Stomach (tissue), 4 donors: ENCODE results near the gene RRBP1.

Experiments used
- EP300 ChIP-seq: sonication (generic); formaldehyde crosslinking; IDR thresholded peaks from one replicate; pipeline ENCODE4 v1.6.1; 2017; ENCODE audit warnings: antibody characterized with exemption
- POLR2A ChIP-seq, 4 donors: fragments of 450-650 bp; IDR thresholded peaks; one replicate each; pipeline ENCODE4 v1.6.1; 2016; ENCODE audit warnings: antibody characterized with exemption in 4 of 4, control low read depth in 2 of 4, mild to moderate bottlenecking in 1 of 4, moderate library complexity in 1 of 4
- TF ChIP-seq, protein P1 (sequence below), 7 experiments: fragments of 450-650 bp in 4 of 7; fragments of 200-600 bp in 3 of 7; sonication (generic) in 3 of 7; IDR thresholded peaks; one replicate each; pipeline ENCODE4 v1.5.1; 2016 to 2019; ENCODE audit warnings: antibody characterized with exemption in 7 of 7, control low read depth in 2 of 7, mild to moderate bottlenecking in 1 of 7

DNA sequence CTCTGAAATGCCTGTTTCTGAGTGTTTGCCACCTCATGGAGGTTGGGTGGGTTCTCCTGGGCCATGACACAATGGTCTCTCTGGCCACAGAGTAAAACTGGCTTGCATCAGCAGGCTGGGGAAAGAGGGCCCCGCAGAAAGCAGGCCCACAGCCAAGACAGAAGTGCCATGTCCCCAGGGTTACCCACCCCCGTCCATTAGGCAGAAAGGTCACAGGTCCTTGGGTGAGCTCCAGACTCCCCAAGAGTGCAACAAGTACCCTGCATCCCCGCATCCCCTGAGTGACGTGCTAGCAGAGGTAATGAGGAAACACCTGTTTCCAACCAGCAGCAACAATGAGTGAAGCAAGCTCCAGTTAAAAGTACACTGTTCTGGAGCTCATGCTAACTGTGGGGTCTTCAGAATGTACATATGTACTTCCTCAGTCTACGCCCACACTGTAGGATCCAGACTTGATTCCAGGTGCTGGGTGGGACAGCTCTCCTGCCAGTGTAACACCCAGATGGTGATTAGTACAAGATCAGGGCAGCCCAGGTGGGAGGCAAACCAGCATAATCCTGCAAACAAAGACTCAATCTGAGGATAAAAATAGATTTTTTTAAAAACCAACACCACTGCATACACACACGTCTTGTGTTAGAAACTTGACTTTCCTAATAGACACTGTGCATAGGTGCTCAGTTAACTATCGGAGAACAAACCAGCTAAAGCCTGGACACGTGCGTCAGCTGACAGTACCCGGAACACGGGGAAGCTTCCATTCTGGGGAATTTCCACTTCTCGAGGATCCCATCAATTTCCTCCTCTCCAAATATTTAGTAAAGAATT is 31.5 kb downstream of the RRBP1 start:
- TF ChIP-seq POLR2A (IDR thresholded peaks at IDR 0.05) (no peak), EP300 (no peak)
- TF ChIP-seq, protein P1, sequence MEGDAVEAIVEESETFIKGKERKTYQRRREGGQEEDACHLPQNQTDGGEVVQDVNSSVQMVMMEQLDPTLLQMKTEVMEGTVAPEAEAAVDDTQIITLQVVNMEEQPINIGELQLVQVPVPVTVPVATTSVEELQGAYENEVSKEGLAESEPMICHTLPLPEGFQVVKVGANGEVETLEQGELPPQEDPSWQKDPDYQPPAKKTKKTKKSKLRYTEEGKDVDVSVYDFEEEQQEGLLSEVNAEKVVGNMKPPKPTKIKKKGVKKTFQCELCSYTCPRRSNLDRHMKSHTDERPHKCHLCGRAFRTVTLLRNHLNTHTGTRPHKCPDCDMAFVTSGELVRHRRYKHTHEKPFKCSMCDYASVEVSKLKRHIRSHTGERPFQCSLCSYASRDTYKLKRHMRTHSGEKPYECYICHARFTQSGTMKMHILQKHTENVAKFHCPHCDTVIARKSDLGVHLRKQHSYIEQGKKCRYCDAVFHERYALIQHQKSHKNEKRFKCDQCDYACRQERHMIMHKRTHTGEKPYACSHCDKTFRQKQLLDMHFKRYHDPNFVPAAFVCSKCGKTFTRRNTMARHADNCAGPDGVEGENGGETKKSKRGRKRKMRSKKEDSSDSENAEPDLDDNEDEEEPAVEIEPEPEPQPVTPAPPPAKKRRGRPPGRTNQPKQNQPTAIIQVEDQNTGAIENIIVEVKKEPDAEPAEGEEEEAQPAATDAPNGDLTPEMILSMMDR (IDR thresholded peaks at IDR 0.05), result no peak
